OCI-LY1 (cell line): ENCODE measurements around the gene DLX3.

ENCODE experiments used
- CTCF ChIP-seq: fragments of 200-600 bp; sonication (generic), shearing (Covaris generic); IDR thresholded peaks from 2 replicates; pipeline ENCODE4 v1.5.1; 2017; ENCODE audit warnings: mild to moderate bottlenecking, antibody characterized with exemption, low read length, moderate library complexity, mixed read lengths
- EZH2 ChIP-seq: fragments of 200-600 bp; sonication (generic), shearing (Covaris generic); IDR thresholded peaks from 2 replicates; pipeline ENCODE4 v1.8.0; 2017; ENCODE audit warnings: borderline replicate concordance, mixed run types, mild to moderate bottlenecking, antibody characterized with exemption, low read length, moderate library complexity, mixed read lengths

- TF ChIP-seq CTCF (no peak), EZH2 (no peak)
Measured at GRCh38 chr17:50029185-50029584, 34.2 kb upstream of the DLX3 start.
